ENCODE results near the gene ADAMTS2. TPM values are rescaled to one million over a fixed set of nuclear protein-coding genes. Genes with fewer than 3 reads are reported as not detected.
A peak's percentile ranks its signal among the peaks of the same experiment; 100 is the strongest.

Gene ADAMTS2
- total RNA-seq, 1 donor from 2014 or later: 23.5 TPM

- H3K9me3 Mint-ChIP-seq (ENCODE audit: unreplicated experiment): peaks cover 6% of the 10 kb centered on the region
- DNase-seq: peak; percentile 3
- no peaks in the 10 kb centered on the region for H3K36me3 Mint-ChIP-seq (ENCODE audit: unreplicated experiment)
- H3K27me3 Mint-ChIP-seq (ENCODE audit: unreplicated experiment): peaks cover 3% of the 10 kb centered on the region
- H3K4me3 Mint-ChIP-seq (ENCODE audit: unreplicated experiment): no peak overlapping the region
- peaks cover 13% of the 10 kb centered on the region for H3K4me1 Mint-ChIP-seq (ENCODE audit: low read depth, unreplicated experiment)
- no peak overlapping the region for H3K27ac Mint-ChIP-seq (ENCODE audit: unreplicated experiment)
- TF ChIP-seq CTCF (IDR thresholded peaks at IDR 0.05; ENCODE audit: partially characterized antibody, unreplicated experiment): no peak
Measured at GRCh38 chr5:179292202-179292601, 53.1 kb downstream of the ADAMTS2 start.

- DNase-seq: peak; percentile 9
- no peak overlapping the region for H3K27ac Mint-ChIP-seq (ENCODE audit: unreplicated experiment)
- no peak overlapping the region for H3K4me3 Mint-ChIP-seq (ENCODE audit: unreplicated experiment)
- TF ChIP-seq CTCF (IDR thresholded peaks at IDR 0.05; ENCODE audit: partially characterized antibody, unreplicated experiment): no peak
- H3K36me3 Mint-ChIP-seq (ENCODE audit: unreplicated experiment): no peaks in the 10 kb centered on the region
- H3K27me3 Mint-ChIP-seq (ENCODE audit: unreplicated experiment): peaks cover 9% of the 10 kb centered on the region
- H3K9me3 Mint-ChIP-seq (ENCODE audit: unreplicated experiment): peaks cover 9% of the 10 kb centered on the region
- H3K4me1 Mint-ChIP-seq (ENCODE audit: low read depth, unreplicated experiment): peaks cover 16% of the 10 kb centered on the region
Measured at GRCh38 chr5:179290681-179291540, 54.4 kb downstream of the ADAMTS2 start.

- no peak for TF ChIP-seq CTCF (IDR thresholded peaks at IDR 0.05; ENCODE audit: partially characterized antibody, unreplicated experiment)
- peaks cover 11% of the 10 kb centered on the region for H3K9me3 Mint-ChIP-seq (ENCODE audit: unreplicated experiment)
- H3K36me3 Mint-ChIP-seq (ENCODE audit: unreplicated experiment): no peaks in the 10 kb centered on the region
- H3K27me3 Mint-ChIP-seq (ENCODE audit: unreplicated experiment): peaks cover 16% of the 10 kb centered on the region
- peaks cover 26% of the 10 kb centered on the region for H3K4me1 Mint-ChIP-seq (ENCODE audit: low read depth, unreplicated experiment)
- H3K4me3 Mint-ChIP-seq (ENCODE audit: unreplicated experiment): peak overlapping the region; percentile 28
- DNase-seq: peak; percentile 5
- H3K27ac Mint-ChIP-seq (ENCODE audit: unreplicated experiment): no peak overlapping the region
Measured at GRCh38 chr5:179289756-179290385, 55.4 kb downstream of the ADAMTS2 start.

GRCh38 chr5:179288809-179289185 lies 56.5 kb downstream of the ADAMTS2 start:
- DNase-seq: peak; percentile 13
- H3K27ac Mint-ChIP-seq (ENCODE audit: unreplicated experiment): no peak overlapping the region

More at GRCh38 chr5:179288809-179289185, 56.5 kb downstream of the ADAMTS2 start:
- H3K36me3 Mint-ChIP-seq (ENCODE audit: unreplicated experiment): no peaks in the 10 kb centered on the region
- peaks cover 11% of the 10 kb centered on the region for H3K9me3 Mint-ChIP-seq (ENCODE audit: unreplicated experiment)
- no peak for TF ChIP-seq CTCF (IDR thresholded peaks at IDR 0.05; ENCODE audit: partially characterized antibody, unreplicated experiment)
- peaks cover 29% of the 10 kb centered on the region for H3K4me1 Mint-ChIP-seq (ENCODE audit: low read depth, unreplicated experiment)
- H3K4me3 Mint-ChIP-seq (ENCODE audit: unreplicated experiment): no peak overlapping the region
- H3K27me3 Mint-ChIP-seq (ENCODE audit: unreplicated experiment): peaks cover 16% of the 10 kb centered on the region

Data from glutamatergic neuron (in vitro differentiated cells).